Measurements from ENCODE around the gene GMPPB. TPM values are rescaled to one million over a fixed set of nuclear protein-coding genes. Genes with fewer than 3 reads are reported as not detected.
A peak's percentile ranks its signal among the peaks of the same experiment; 100 is the strongest.

The GMPPB gene
- total RNA-seq, 2 donors from 2014 or later = 28.8 to 29.6 TPM

GRCh38 chr3:49716169-49716568 is 7.6 kb downstream of the GMPPB start:
- intact Hi-C loops (cut with DNase I) = no loop called here
- DNase-seq (ENCODE audit: low spot score) = peak; percentile 62

DNA sequence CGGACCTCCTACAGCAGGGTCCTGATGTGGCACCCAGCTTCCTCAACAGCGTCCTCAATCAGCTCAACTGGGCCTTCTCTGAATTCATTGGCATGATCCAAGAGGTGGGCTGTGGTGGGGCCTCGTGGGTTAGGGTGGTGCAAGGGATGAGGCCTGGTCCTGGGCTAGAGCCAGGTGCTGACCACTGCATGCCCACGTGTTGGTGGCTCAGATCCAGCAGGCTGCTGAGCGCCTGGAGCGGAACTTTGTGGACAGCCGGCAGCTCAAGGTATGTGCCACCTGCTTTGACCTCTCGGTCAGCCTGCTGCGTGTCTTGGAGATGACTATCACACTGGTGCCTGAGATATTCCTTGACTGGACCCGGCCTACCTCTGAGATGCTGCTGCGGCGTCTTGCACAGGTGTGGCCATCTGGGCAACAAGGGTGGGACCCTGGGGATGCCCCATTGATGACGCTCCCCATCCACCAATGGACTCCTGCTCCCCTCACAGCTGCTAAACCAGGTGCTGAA is 8.1 kb downstream of the GMPPB start:
- intact Hi-C loops (cut with DNase I) = no loop called here
- DNase-seq (ENCODE audit: low spot score) = peak; percentile 74

DNA sequence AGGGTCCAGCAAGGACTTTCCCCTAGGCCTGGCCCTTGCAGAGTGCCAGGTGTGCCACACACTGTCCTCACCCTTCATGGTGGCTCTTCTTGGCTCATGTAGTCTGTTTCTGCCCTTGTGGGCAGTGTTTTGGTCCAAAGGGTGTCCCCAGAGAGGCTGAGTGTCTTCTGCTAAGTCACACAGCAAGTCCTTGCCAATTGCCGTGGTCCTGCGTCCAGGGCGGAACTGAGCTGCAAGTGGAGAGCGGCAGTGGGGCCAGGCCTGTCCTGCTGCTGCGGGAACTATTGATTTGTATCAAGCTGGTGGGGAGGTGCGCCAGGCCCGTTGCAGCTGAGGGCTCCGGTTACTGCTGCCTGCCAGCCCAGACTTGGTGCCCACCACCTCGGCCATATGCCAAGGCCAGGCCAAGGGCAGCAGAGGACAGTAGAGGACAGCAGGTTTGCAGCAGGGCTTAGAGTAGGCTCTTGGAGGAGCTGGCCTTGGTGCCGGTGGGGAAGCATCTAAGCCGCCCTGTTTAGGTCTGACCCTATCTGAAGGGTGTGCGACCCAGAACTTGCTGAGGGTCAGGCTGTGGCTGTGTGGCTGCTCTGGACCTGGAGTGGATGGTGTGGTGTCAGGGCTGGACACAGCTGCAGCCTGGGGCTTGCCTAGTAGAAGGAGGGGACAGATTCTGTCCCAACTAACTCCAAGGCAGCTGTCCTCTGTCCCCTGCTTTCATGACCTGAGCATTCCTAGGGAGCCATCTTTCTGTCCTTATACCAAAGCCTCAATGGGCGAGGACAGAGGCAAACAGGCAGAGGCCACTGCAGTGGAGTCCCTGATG is 8.8 kb downstream of the GMPPB start:
- peak; percentile 76 for DNase-seq (ENCODE audit: low spot score)
- intact Hi-C loops (cut with DNase I) = no loop called here

DNA sequence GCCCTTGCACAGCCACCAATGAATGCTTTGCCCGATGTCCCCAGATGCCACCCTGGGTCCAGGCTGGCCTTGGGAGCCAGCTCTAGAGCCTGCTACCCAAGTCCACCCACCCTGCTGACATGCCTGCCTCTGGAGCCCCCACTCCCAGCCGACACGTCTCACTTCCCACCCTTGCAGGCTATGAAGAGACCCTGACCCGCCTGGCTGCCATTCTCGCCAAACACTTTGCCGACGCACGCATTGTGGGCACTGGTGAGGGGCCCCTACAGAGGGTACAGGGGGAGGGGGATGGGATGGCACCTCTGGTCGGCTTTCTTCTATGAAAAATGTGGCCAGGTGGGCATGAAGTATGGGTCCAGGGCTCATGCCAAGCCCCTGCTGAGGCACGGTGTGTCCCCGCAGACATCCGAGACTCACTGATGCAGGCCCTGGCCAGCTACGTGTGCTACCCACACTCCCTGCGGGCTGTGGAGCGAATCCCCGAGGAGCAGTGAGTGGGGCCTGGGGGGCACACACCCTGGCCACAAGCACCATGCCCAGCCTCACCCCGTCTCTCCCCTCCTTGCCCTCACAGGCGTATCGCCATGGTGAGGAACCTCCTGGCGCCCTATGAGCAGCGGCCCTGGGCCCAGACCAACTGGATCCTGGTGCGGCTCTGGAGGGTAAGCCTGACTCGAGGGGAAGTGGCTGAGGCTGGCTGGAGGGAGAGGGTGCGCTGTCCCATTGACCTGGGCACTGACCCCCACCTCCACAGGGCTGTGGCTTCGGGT is 10.2 kb downstream of the GMPPB start:
- intact Hi-C loops (cut with DNase I) = no loop called here

GRCh38 chr3:49712631-49713317 is 11.0 kb downstream of the GMPPB start:
- intact Hi-C loops (cut with DNase I) = no loop called here
- DNase-seq (ENCODE audit: low spot score) = peak; percentile 78

More for the DNA sequence above, 10.2 kb downstream of the GMPPB start:
- peak; percentile 62 for DNase-seq (ENCODE audit: low spot score)

GRCh38 chr3:49712166-49712565 is 11.6 kb downstream of the GMPPB start:
- DNase-seq (ENCODE audit: low spot score) = peak; percentile 58
- intact Hi-C loops (cut with DNase I) = no loop called here

DNA sequence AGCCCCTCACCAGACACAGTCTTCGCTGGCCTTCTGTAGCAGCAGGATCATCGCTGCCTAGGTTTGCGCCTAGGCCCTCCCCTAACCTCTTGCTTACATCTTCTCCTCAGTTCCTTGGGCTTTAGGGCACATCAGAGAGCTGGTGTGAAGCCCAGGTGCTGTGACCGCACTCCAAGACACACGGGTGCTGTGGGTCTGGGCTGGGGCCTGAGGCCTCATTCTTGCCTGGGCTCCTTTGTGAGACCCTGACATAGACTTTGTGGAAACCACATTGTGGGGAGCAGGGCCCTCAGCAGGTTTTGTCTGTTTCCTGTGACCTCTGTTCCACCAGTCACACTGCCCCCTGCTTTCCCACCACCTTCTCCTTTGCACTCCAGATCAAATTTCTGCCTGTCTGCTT is 12.3 kb downstream of the GMPPB start:
- intact Hi-C loops (cut with DNase I) = no loop called here
- peak; percentile 45 for DNase-seq (ENCODE audit: low spot score)

- intact Hi-C loops (cut with DNase I) = loop anchor here in 1 of 2 donors (10.0 kb wide), 1 partner anchor 195 kb away; the partner anchor contains the start of gene MST1R
Measured at GRCh38 chr3:49709852-49710251, 13.9 kb downstream of the GMPPB start.

GRCh38 chr3:49707113-49707480 is 16.7 kb downstream of the GMPPB start:
- no peak for DNase-seq (ENCODE audit: low spot score)
- intact Hi-C loops (cut with DNase I) = loop anchor here in 1 of 2 donors (10.0 kb wide), 1 partner anchor 198 kb away; the partner anchor contains the start of gene MST1R

More at GRCh38 chr3:49709852-49710251, 13.9 kb downstream of the GMPPB start:
- DNase-seq (ENCODE audit: low spot score) = peak; percentile 22

- intact Hi-C loops (cut with DNase I) = loop anchor here in 1 of 2 donors (10.0 kb wide), 1 partner anchor 198 kb away; the partner anchor contains the start of gene MST1R
- DNase-seq (ENCODE audit: low spot score) = no peak
Measured at GRCh38 chr3:49706456-49707112, 17.2 kb downstream of the GMPPB start.

DNA sequence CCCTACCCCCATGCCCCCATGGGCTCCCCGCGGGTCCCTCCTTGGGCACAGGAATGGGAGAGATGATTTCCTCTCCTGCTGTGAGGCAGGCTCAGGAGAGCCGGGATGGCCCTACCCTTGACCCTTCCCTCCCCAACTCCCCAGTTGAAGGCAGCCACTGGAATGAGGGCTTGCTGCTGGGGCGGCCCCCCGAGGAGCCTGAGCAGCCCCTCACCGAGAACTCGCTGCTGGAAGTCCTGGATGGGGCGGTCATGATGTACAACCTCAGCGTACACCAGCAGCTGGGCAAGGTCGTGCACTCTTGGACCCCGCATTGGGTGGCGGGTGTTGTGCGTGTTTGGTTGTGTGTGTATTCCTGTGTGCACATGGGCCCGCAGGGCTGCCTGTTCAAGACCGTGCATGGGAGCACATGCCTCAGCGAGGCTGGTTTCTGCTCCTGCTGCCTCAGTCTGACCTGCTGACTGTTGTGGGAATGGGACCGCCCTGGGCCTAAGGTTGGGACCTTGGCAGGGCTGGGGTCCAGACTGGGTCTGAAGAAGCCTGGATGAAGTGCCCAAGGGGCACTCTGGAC is 18.3 kb downstream of the GMPPB start:
- intact Hi-C loops (cut with DNase I) = loop anchor here in 1 of 2 donors (10.0 kb wide), 1 partner anchor 199 kb away; the partner anchor contains the start of gene MST1R
- DNase-seq (ENCODE audit: low spot score) = no peak

DNA sequence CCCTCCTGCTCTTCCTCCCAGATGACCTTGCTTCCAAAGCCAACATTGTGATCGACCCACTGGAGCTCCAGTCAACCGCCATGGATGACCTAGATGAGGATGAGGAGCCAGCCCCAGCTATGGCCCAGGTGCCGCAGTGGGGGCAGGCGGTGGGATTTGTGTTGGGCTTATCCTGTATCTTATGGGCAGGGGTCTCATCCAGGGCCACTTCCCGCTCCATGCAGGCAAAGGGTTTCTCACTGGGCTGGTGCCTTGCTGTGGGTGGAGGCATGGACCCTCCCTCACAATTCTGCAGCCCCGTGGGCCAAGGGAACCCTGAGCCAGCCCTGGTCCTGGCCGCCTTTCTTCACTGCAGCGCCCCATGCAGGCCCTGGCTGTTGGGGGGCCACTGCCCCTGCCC is 19.1 kb downstream of the GMPPB start:
- intact Hi-C loops (cut with DNase I) = loop anchor here in 1 of 2 donors (5.0 to 10.0 kb wide), 2 partner anchors 138 to 200 kb away; partner anchors contain the start of gene MST1R
- DNase-seq (ENCODE audit: low spot score) = no peak

DNA sequence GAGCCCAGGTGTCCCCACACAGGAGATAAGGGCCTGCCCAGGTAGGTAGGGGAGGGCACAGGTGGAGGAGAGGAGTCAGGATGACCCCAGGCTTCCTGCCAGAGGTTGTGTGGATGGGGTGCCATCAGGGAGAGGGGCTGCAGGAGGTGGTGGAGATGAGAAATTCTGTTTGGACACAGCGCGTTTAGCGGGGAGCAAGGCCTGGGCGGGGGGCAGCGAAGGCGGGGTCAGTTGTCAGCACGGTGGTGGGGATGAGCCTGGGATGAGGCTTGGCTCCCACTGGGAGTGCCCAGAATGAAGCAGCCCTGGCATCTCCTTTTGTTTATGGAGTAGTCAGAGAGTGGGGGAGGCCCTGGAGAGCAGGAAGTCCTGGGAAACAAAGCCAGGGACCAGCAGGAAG is 19.8 kb downstream of the GMPPB start:
- DNase-seq (ENCODE audit: low spot score) = no peak
- intact Hi-C loops (cut with DNase I) = loop anchor here in 1 of 2 donors (5.0 to 10.0 kb wide), 2 partner anchors 138 to 201 kb away; partner anchors contain the start of gene MST1R

GRCh38 chr3:49703443-49703927 is 20.3 kb downstream of the GMPPB start:
- intact Hi-C loops (cut with DNase I) = loop anchor here in 1 of 2 donors (5.0 to 10.0 kb wide), 2 partner anchors 139 to 201 kb away; partner anchors contain the start of gene MST1R
- no peak for DNase-seq (ENCODE audit: low spot score)

DNA sequence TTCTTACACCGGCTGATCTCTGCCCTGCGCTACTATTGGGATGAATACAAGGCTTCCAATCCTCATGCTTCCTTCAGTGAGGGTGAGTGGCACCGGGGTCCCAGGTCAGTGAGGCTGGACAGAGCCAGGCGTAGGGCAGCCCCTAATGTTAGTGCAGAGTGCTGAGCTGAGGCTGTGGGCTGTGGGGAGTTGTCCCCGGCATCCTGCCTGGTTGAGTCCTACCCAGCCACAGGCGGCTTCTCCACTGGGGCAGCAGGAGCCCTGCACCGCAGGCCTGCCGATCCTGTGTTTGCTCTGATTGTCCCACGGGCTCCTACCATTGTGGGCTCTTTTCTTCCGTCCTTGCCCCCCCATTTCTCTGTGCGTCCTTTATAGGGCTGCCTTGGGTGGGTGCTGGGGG is 21.1 kb downstream of the GMPPB start:
- intact Hi-C loops (cut with DNase I) = loop anchor here in 1 of 2 donors (5.0 to 10.0 kb wide), 2 partner anchors 140 to 202 kb away; partner anchors contain the start of gene MST1R
- DNase-seq (ENCODE audit: low spot score) = no peak

GRCh38 chr3:49701388-49702077 is 22.2 kb downstream of the GMPPB start:
- intact Hi-C loops (cut with DNase I) = loop anchor here in 1 of 2 donors (5.0 to 10.0 kb wide), 2 partner anchors 141 to 203 kb away; partner anchors contain the start of gene MST1R

GRCh38 chr3:49700453-49701128 is 23.2 kb downstream of the GMPPB start:
- intact Hi-C loops (cut with DNase I) = loop anchor here in 1 of 2 donors (5.0 to 10.0 kb wide), 2 partner anchors 142 to 204 kb away; partner anchors contain the start of gene MST1R
- DNase-seq (ENCODE audit: low spot score) = no peak

More at GRCh38 chr3:49701388-49702077, 22.2 kb downstream of the GMPPB start:
- no peak for DNase-seq (ENCODE audit: low spot score)
